Measurements from ENCODE around the gene TXNRD2.

TXNRD2 gene

DNA sequence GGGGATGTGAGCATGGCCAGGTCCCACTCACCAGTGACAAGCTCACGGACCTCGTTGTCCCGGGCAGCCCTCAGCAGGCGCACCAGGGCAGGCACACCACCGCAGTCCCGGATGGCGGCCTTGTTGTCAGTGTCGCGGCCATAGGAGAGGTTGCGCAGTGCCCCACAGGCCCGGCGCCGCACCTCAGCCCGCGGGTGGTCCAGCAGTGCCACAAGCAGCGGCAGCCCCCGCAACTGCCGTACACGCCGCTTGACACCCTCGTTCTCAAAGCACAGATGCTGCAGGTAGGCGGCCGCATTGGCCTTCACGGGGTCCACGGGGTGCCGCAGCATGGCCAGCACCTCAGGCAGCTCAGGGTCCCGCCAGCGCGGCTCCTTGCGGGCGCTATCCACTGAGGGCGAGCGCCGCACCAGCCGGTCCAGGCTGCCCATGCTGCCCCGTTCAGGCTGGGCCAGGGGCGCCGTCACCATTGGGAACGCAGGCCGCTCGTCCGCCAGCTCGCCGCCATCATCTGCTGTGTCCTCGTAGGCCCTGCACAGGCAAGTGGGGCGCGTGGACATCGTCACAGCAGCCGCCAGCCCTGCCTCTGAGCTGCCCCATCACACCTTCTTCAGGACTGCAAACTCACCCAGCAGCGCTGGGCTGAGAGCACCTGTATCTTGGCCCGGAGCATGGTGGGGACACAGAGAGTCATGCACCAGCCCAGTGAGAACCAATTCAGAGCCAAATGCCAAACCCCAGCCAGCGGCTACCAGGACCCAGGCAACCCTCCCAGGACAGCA is 38.3 kb upstream of the TXNRD2 start:
- DNase-seq (ENCODE audit: low read depth): no peak

GRCh38 chr22:19978748-19979147 is 37.1 kb upstream of the TXNRD2 start:
- no peak for DNase-seq (ENCODE audit: low read depth)

- DNase-seq (ENCODE audit: low read depth): no peak
Measured at GRCh38 chr22:19977296-19978243, 36.0 kb upstream of the TXNRD2 start.

DNA sequence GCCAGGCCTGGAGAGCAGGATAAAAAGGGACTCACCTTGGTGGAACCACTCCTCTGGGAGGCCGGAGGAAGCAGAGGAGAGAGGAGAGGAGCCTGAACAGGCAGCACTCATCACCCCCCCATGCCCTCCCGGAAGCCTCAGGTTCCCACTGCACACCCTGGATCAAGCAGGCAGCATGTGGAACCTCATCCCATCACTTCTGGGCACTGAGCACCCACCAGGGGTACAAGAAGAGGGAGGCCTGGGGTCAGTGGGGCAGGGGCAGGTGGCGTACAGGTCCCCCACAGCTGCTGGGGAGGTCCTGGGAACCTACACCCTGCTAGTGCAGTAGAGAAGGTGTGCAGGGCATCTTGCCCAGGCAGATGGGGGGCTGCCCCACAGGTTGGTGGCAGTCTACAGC is 35.1 kb upstream of the TXNRD2 start:
- DNase-seq (ENCODE audit: low read depth): no peak

DNA sequence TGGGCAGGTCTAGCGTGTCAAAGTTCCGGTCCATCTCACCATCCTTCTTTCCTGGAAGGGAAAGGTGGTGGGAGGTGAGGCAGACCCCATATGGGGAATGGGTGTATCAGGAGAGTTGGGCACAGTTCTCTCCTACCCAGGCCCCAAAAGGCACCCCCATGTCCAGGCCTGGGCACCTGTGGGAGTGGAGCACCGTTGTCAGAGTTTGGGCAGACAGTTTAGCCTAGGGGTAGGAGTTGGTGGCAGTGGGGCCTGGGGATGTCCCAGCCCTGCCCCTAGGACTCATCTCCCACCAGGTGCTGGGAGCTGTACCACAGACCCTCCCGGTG is 34.1 kb upstream of the TXNRD2 start:
- no peak for DNase-seq (ENCODE audit: low read depth)

DNA sequence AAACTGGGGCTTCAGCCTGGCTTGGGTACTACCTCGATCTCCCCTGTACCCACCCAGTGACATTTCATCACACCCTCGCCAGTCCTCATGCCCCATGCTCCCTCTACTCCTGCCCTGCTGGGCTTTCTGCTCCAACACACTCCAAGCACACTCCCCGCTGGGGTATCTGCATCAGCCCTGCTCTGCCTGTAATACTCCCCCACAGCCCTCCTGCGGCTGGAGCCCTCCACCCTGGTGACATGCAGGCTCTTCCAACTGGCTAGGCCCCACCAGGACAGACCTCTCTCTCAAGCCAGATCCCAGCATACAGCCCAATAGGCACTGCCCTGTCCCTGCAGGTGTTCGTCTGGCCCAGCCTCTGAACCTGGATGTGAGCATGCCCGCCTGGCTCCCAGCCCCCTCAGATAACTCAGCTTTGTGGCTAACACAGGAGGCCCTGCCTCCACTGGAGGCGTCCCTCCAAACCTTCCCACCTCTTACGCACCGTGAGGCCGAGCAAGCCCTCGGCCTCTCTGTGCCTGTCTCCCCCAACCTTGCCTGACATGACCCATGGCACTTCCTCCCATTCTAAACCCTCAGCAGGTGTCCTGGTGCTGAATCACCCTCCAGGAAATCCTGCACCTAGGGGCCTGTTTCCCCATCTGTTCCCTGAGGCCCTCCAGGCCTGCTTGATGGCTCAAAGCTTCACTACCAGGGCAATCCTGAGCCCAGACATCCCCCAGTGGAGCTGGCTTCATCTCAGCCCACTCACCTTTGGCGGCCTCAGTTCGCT is 33.5 kb upstream of the TXNRD2 start:
- DNase-seq (ENCODE audit: low read depth): no peak

GRCh38 chr22:19974268-19974861 is 32.7 kb upstream of the TXNRD2 start:
- DNase-seq (ENCODE audit: low read depth): no peak

DNA sequence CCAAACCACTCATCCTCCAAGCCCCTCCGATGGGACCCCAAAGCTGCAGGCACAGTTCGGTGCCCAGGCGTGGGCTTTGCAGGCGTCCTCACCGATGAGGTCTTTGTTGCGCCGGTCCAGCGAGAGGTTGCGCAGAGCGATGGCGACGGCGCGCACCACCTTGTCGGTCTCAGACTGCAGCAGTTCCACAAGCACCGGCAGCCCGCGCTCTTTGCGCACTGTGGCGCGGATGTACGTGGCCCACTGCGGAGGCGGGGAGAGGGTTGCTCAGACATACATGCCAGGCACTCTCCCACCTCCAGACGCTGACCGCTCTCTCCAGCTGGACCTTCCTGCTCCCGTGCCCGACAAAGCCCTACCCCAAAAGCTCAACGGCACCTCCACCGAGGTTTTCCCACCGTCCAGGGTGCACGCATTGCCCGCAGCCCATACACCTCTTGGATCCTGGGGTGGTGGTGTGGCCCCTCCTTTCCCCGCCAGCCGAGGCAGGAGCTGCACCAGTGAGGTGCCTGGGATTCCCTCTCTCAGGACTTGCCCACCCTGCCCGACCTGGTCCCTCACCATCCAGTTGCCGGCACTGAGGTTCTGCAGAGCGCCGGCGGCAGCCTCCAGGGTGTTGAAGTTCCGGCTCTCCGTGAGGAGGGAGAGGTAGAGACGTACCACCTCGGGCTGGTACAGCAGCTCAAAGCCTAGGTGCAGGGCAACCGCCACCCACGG is 32.1 kb upstream of the TXNRD2 start:
- no peak for DNase-seq (ENCODE audit: low read depth)

- DNase-seq (ENCODE audit: low read depth): no peak
Measured at GRCh38 chr22:19972652-19973550, 31.3 kb upstream of the TXNRD2 start.

DNA sequence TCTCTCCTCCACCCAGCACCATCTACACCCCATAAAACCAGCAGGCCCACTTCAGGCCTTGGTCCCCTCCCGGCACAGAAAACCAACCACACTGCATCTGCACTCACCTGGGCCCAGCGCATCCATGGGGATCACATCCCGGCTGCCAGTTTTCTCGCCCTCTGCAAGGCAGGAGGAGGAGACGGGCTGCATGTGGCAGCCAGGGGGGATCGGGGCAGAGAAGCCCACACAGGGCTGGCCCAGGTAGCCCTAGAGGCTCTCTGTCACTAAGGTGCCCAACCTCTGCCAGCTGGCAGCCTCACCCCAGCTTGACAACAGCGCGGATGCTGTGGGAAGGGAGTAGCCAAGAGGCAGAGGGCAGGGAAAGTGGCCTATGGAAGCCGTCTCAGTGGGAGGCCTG is 30.6 kb upstream of the TXNRD2 start:
- no peak for DNase-seq (ENCODE audit: low read depth)

GRCh38 chr22:19971276-19972124 is 29.9 kb upstream of the TXNRD2 start:
- DNase-seq (ENCODE audit: low read depth): no peak

GRCh38 chr22:19970479-19971275 is 29.1 kb upstream of the TXNRD2 start:
- peak; percentile 61 for DNase-seq (ENCODE audit: low read depth)

DNA sequence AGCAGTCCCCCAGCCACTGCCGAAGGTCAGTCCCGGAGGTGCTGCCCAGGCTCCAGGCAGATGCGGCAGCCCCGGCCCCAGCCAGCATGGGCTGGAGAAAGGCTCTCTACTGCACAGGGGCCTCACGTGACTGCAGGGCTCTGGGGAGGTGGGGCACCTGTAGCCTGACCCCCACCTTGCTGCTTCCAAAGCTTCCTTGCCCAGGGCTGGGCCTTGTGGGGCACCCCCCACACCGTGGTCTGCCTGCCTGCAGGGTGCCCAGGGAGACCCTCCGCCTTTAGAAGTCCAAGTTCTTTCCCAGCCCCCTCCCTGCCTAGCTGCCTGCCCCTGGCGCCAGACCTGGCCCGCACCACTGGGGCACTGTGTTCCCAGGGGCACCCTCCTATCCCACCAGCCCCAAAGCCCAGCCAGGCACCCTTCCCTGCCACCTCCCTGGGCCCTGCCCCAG is 28.4 kb upstream of the TXNRD2 start:
- no peak for DNase-seq (ENCODE audit: low read depth)

DNA sequence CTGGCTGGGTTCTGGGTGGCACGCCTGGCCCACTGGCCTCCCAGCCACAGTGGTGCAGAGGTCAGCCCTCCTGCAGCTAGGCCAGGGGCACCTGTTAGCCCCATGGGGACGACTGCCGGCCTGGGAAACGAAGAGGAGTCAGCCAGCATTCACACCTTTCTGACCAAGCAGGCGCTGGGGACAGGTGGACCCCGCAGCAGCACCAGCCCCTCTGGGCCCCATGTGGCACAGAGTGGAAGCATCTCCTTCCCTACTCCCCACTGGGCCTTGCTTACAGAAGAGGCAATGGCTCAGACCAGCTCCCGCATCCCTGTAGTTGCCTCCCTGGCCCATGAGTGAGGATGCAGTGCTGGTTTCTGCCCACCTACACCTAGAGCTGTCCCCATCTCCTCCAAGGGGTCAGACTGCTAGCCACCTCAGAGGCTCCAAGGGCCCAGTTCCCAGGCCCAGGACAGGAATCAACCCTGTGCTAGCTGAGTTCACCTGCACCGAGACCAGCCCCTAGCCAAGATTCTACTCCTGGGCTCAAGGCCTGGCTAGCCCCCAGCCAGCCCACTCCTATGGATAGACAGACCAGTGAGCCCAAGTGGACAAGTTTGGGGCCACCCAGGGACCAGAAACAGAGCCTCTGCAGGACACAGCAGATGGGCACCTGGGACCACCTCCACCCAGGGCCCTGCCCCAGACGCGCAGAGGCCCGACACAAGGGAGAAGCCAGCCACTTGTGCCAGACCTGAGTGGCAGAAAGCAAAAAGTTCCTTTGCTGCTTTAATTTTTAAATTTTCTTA is 27.7 kb upstream of the TXNRD2 start:
- DNase-seq (ENCODE audit: low read depth): no peak

DNA sequence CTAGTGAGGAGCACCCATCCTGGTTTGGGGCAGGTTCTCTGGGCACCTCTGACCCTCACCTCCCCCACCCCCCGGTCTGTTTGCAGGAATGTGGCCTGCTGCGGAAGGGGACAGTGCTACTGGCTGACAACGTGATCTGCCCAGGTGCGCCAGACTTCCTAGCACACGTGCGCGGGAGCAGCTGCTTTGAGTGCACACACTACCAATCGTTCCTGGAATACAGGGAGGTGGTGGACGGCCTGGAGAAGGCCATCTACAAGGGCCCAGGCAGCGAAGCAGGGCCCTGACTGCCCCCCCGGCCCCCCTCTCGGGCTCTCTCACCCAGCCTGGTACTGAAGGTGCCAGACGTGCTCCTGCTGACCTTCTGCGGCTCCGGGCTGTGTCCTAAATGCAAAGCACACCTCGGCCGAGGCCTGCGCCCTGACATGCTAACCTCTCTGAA is 26.9 kb upstream of the TXNRD2 start:
- DNase-seq (ENCODE audit: low read depth): no peak

DNA sequence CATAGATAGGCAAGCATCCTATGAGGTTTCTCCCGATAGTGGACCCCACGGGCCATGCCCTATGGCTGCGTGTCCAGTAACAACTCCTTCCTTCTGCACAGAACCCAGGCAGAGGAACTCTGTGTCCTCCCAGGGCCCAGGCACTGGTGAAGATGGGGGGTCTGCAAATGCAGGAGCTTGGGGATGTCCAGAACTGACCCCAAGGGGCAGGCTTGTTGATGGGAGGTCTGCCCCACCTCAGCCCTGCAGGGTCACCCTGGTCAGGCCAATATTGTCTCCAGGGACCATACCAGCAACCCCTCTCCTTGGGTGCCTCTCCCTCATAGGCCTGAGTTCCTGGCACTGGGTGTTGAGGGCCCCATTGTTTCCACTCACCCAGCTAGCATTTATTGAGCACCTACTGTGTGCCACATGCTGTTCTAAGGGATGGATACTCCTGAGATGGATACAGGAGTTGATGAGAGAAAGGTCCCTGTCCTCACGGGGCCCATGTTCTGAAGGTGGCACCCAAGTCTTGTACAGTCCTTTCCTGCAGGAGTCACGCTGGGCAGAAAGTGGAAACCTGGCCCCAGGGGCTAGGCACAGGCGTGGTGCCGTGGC is 26.3 kb upstream of the TXNRD2 start:
- DNase-seq (ENCODE audit: low read depth): no peak
